Activated CD8-positive, alpha-beta T cell treated with anti-CD3 and anti-CD28 coated beads, Interleukin-2, amount 10 ng/mL, durations not matched to agents 7 days and 5 days (primary cell): ENCODE measurements around the gene IDH3A. TPM values are rescaled to one million over a fixed set of nuclear protein-coding genes. Genes with fewer than 3 reads are reported as not detected.
A peak's percentile ranks its signal among the peaks of the same experiment; 100 is the strongest.
"Not testable (repeated sequence)": the region's sequence is repeated elsewhere in the genome, so short reads cannot be mapped to it uniquely, and the experiment has no call there.

Experiments used
- ATAC-seq: fragments of 150-1000 bp; cut with Tn5 transposase; one replicate; pipeline ENCODE4 v1.10.0; 2021; ENCODE audit warnings: moderate library complexity
- CTCF ChIA-PET: fragments of 350-600 bp; sonication (Branson Sonifier 250); formaldehyde crosslinking; loops from one replicate; lab custom pipeline; 2021; ENCODE audit warnings: antibody characterized with exemption; lab: Charles Lee
- POLR2A ChIA-PET: fragments of 350-600 bp; sonication (Branson Sonifier 250); formaldehyde crosslinking; loops from one replicate; lab custom pipeline; 2021; ENCODE audit warnings: antibody characterized with exemption; lab: Charles Lee
- DNase-seq: peaks from one replicate; pipeline ENCODE4 v3.0.0-alpha.2; 2020
- H3K27ac Mint-ChIP-seq: one replicate; pipeline ENCODE4 v1.8.0; 2021; ENCODE audit warnings: mild to moderate bottlenecking, mixed read lengths
- H3K27me3 Mint-ChIP-seq: one replicate; pipeline ENCODE4 v1.8.0; 2021; ENCODE audit warnings: low read depth, mixed read lengths
- H3K36me3 Mint-ChIP-seq: one replicate; pipeline ENCODE4 v1.8.0; 2021; ENCODE audit warnings: low read depth, mixed read lengths
- H3K4me1 Mint-ChIP-seq: one replicate; pipeline ENCODE4 v1.8.0; 2021; ENCODE audit warnings: low read depth, mixed read lengths
- H3K4me3 Mint-ChIP-seq: one replicate; pipeline ENCODE4 v1.8.0; 2021; ENCODE audit warnings: mild to moderate bottlenecking, mixed read lengths
- H3K9me3 Mint-ChIP-seq: one replicate; pipeline ENCODE4 v1.8.0; 2022; ENCODE audit warnings: mixed read lengths; ENCODE audit not compliant: insufficient read depth
- total RNA-seq, 2 experiments: library from RNA; stranded (reverse); gene quantifications; one replicate each; pipeline ENCODE4 v1.2.3, GENCODE V29; 2021

The IDH3A gene
- total RNA-seq, 2 experiments from 2014 or later: 80.7 to 84.2 TPM

DNA sequence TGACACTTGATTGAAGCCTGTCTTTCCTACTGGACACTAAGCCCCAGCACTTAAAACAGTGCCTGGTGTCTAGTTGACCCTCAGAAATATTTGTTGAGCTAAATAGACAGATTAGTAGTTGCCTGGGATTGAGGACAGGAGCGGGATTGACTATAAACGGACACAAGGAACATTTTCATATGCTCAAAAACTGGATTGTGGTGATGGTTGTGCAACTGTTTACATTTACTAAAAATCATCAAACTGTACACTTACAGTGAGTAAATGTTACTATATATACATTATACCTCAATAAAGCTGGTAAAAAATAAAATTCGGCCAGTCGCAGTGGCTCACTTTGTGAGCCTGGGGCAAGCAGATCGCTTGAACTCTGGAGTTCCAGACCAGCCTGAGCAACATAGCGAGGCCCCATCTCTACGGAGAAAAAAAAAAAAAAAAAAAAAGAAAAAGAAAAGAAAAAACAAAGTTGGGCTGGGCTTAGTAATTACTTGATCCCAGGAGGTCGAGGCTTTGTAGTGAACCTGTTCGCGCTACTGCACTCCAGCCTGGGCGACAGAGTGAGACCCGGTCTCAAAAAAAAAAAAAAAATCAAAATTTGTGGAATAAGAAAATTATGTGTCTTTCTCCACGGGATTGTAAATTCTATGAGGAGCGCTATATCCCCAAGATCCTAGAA lies 632 bp upstream of the IDH3A start:
- ChIA-PET POLR2A (interaction anchor here (0.6 to 3.1 kb wide), 10 partner anchors 9 to 63 kb away, joined by 3 to 21 read pairs (median 6); partner anchors contain the start of gene CIB2), CTCF (interaction anchor here (0.7 to 4.9 kb wide), 10 partner anchors 11 to 628 kb away, joined by 3 to 34 read pairs (median 4); partner anchors contain the start of gene CIB2)
- Mint-ChIP-seq H3K27me3 (no peaks in the 10 kb centered on the region), H3K36me3 (peaks cover 17% of the 10 kb centered on the region), H3K9me3 (no peaks in the 10 kb centered on the region), H3K4me3 (peak overlapping the region; percentile 94), H3K4me1 (peaks cover 48% of the 10 kb centered on the region), H3K27ac (peak overlapping the region; percentile 92)
- DNase-seq: no peak
- peak; percentile 7 for ATAC-seq

DNA sequence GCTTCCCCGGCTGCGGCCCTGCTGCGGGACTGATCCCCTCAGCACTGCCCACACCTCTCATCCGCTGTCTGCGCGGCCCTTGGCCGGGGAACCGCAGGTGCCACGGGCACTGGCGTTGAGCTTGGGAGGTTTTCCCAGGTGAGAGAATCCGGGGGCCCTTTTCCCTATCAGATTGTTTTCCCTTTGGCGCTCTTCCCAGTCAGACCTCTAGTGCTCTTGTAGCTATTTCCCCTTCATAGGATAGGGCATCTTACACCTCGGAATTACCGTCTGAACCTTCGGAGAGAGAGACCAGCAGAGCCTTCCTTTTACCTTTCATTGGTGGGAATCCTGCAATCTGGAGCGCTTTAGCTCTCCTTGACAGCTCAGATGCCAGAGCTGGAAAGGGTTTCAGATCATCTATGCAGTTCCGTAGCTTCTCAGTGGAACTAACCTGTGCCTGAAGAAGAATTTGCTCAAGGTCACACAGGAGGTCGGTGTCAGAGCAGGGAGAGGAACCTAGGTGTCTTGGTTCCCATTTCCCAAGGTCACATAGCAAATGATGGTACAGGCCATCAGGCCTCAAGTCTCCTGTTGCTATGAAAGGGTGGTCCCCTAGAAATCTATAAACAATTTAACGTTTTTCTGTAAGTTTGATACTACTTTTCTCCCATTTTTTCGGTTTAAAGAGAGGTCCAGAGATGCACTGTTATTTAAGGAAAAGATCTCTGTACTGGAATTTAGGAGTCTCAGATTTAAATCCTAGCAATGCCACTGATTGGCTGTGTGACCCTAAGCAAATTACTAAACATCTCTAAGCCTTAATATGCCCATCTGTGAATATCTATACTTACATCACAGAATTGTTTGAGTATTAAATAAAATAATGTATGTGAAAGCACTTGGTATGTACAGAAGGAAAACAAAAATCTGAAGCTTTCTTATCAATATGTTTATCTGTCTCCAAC lies 916 bp downstream of the IDH3A start:
- CTCF ChIA-PET: interaction anchor here (0.8 to 4.9 kb wide), 5 partner anchors 17 to 626 kb away, joined by 3 to 34 read pairs (median 4); partner anchors contain the start of gene CIB2
- no peaks in the 10 kb centered on the region for H3K27me3 Mint-ChIP-seq
- no peak for ATAC-seq
- peaks cover 48% of the 10 kb centered on the region for H3K4me1 Mint-ChIP-seq
- DNase-seq: no peak
- peak overlapping the region; percentile 84 for H3K4me3 Mint-ChIP-seq
- POLR2A ChIA-PET: interaction anchor here (0.6 to 2.5 kb wide), 7 partner anchors 9 to 61 kb away, joined by 3 to 8 read pairs (median 4); no protein-coding TSS in a partner anchor
- H3K27ac Mint-ChIP-seq: peak overlapping the region; percentile 62
- H3K9me3 Mint-ChIP-seq: no peaks in the 10 kb centered on the region
- H3K36me3 Mint-ChIP-seq: peaks cover 18% of the 10 kb centered on the region

DNA sequence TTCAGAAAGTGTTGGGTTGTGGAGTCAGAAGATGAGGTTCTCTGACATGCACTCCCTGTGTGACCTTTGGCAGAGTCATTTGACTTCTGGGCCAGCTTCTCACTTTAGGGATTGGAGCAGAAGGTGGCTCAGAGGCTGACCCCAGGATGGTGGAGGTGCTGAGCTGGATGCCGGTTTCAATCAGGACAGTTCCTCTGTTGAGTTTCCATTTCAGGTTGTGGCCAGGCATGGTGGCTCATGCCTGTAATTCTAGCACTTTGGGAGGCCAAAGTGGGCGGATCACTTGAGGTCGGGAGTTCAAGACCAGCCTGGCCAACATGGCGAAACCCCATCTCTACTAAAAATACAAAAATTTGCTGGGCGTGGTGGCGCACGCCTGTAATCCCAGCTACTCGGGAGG lies 1.9 kb downstream of the IDH3A start:
- DNase-seq, H3K27ac Mint-ChIP-seq, H3K27me3 Mint-ChIP-seq, H3K9me3 Mint-ChIP-seq, ATAC-seq: not testable (repeated sequence)
- CTCF ChIA-PET: interaction anchor here (1.4 to 4.9 kb wide), 3 partner anchors 16 to 44 kb away, joined by 4 to 34 read pairs (median 26); partner anchors contain the start of gene CIB2
- H3K36me3 Mint-ChIP-seq: peaks cover 22% of the 10 kb centered on the region
- peaks cover 50% of the 10 kb centered on the region for H3K4me1 Mint-ChIP-seq
- peak overlapping the region; percentile 84 for H3K4me3 Mint-ChIP-seq
- POLR2A ChIA-PET: interaction anchor here (0.8 to 2.5 kb wide), 2 partner anchors 8 to 11 kb away, joined by 4 to 7 read pairs; no protein-coding TSS in a partner anchor

DNA sequence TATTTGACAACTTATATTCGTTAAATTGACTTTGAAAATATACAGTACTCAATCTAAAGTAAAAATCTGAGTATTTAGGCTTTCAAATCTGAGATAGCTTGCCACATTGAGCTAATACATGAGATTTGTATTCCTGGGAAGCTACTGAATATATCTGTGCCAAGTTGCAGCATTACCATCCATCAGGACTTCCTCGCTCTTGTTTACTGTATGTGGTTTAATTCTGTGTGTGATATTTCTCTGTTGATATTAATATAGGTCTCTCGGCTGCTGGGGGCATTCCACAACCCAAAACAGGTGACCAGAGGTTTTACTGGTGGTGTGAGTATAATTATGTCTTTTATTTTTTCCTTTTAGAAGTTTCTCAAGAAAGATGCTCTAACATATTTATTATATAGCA lies 5.8 kb downstream of the IDH3A start:
- POLR2A ChIA-PET: no interaction called here
- H3K36me3 Mint-ChIP-seq: peaks cover 29% of the 10 kb centered on the region

DNA sequence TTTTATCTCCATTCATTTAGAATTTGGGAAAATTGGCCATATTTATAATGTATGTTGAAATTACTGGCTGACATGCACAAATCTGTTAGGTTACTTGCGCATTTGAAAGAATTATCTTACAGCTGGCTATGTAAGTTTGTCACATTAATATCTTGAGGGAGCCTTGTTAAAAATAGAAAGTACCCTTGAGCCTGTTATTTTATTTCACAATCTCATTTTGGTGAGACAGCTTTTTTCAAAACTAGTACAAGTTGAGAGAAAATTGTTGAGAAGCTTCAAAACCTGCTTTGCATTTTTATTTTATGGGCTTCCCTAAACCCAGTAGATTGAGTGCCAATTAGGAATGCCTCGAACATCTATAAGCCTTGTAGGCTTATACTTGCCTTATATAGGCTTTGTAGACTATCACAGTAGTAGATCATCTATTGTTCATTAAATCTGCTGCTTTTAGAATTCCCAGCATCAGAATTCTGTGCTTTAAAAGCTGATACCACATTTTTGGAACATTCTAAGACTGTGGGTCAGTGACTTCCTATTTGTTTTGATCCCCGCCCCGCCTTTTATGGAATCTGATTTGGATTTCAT lies 6.3 kb downstream of the IDH3A start:
- DNase-seq: no peak
- no peak overlapping the region for H3K27ac Mint-ChIP-seq
- H3K36me3 Mint-ChIP-seq: peaks cover 31% of the 10 kb centered on the region
- peaks cover 22% of the 10 kb centered on the region for H3K4me1 Mint-ChIP-seq
- no peak for ATAC-seq
- POLR2A ChIA-PET: no interaction called here
- CTCF ChIA-PET: interaction anchor here (0.7 to 1.9 kb wide), 9 partner anchors 10 to 40 kb away, joined by 3 to 10 read pairs (median 5); partner anchors contain the start of gene CIB2
- no peaks in the 10 kb centered on the region for H3K9me3 Mint-ChIP-seq
- H3K4me3 Mint-ChIP-seq: no peak overlapping the region
- H3K27me3 Mint-ChIP-seq: no peaks in the 10 kb centered on the region

More for the DNA sequence above, 5.8 kb downstream of the IDH3A start:
- Mint-ChIP-seq H3K9me3 (no peaks in the 10 kb centered on the region), H3K27ac (no peak overlapping the region), H3K27me3 (no peaks in the 10 kb centered on the region), H3K4me3 (no peak overlapping the region), H3K4me1 (peaks cover 27% of the 10 kb centered on the region)
- ATAC-seq: no peak
- CTCF ChIA-PET: interaction anchor here (0.7 to 1.9 kb wide), 9 partner anchors 11 to 46 kb away, joined by 3 to 10 read pairs (median 3); partner anchors contain the start of gene CIB2
- DNase-seq: no peak

DNA sequence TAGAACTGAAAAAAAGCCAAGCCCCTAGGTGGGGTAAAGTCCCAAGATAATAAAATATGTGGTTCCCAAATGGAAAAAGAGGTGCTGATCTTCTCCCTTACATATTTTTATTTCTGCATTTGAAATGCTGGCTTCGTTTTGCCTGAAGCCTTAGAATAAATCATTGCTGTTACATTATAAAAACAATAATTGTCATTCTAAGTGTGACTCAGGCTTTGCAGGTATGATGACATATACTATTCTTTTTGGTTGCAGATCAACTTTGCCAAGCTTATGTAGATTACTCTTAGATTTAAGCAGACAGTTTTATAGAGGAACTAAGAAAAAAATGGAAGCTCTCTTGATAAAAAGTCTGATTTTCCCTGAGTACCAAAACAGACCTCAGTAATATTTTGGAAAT lies 7.5 kb downstream of the IDH3A start:
- Mint-ChIP-seq H3K9me3 (no peaks in the 10 kb centered on the region), H3K4me1 (peaks cover 13% of the 10 kb centered on the region), H3K27ac (no peak overlapping the region), H3K27me3 (no peaks in the 10 kb centered on the region), H3K4me3 (no peak overlapping the region), H3K36me3 (peaks cover 31% of the 10 kb centered on the region)
- ATAC-seq (no peak), DNase-seq (no peak)
- ChIA-PET POLR2A (no interaction called here), CTCF (interaction anchor here (1.1 to 1.7 kb wide), 3 partner anchors 15 to 39 kb away, joined by 3 to 6 read pairs (median 3); no protein-coding TSS in a partner anchor)

DNA sequence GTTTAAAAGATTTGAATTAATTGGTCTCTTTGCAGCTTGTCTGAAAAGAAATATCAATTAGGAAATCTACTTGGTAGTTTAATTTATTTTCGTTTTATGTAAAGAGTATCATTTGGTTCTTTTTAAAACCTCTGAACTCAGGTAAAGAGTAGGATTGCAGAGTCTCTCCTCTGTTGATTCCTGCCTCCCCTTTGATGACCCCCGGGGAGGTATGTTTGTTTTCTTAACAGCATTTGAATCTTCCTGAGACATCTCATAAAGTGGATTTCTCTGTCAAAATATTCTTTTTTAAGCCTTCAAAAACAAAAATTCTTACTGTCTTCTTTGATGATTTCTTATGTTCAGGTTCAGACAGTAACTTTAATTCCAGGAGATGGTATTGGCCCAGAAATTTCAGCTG lies 8.0 kb downstream of the IDH3A start:
- H3K27me3 Mint-ChIP-seq: no peaks in the 10 kb centered on the region
- POLR2A ChIA-PET: no interaction called here
- peaks cover 18% of the 10 kb centered on the region for H3K4me1 Mint-ChIP-seq
- no peak overlapping the region for H3K27ac Mint-ChIP-seq
- CTCF ChIA-PET: interaction anchor here (1.1 to 1.7 kb wide), 4 partner anchors 14 to 38 kb away, joined by 3 to 6 read pairs (median 4); no protein-coding TSS in a partner anchor
- ATAC-seq (no peak), DNase-seq (no peak)
- H3K36me3 Mint-ChIP-seq: peaks cover 37% of the 10 kb centered on the region
- H3K9me3 Mint-ChIP-seq: no peaks in the 10 kb centered on the region
- H3K4me3 Mint-ChIP-seq: no peak overlapping the region

DNA sequence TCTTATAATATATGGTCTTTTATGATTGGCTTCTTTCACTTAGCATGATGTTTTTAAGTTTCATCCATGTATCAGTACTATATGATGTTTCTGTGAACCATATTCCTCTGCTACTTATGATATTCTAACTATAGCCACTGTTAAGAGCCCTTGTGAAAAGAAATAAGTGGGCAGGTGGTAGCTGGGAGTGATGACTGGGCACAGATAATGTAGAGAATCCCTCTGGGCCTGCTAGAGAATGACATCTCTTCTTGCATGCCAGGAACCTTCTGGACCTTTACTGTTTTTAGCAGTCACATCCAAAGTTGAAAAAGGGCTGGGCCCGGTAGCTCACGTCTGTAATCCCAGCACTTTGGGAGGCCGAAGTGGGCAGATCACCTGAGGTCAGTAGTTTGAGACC lies 10.2 kb downstream of the IDH3A start:
- DNase-seq (no peak), ATAC-seq (no peak)
- H3K4me3 Mint-ChIP-seq: no peak overlapping the region
- ChIA-PET POLR2A (interaction anchor here (2.3 kb wide), 1 partner anchor 10 kb away, joined by 7 read pairs; the partner anchor contains the start of gene IDH3A), CTCF (interaction anchor here (0.5 kb wide), 1 partner anchor 10 kb away, joined by 4 read pairs; the partner anchor contains the start of gene IDH3A)
- no peaks in the 10 kb centered on the region for H3K9me3 Mint-ChIP-seq
- no peaks in the 10 kb centered on the region for H3K27me3 Mint-ChIP-seq
- H3K36me3 Mint-ChIP-seq: peaks cover 43% of the 10 kb centered on the region
- H3K4me1 Mint-ChIP-seq: peaks cover 9% of the 10 kb centered on the region
- H3K27ac Mint-ChIP-seq: no peak overlapping the region

DNA sequence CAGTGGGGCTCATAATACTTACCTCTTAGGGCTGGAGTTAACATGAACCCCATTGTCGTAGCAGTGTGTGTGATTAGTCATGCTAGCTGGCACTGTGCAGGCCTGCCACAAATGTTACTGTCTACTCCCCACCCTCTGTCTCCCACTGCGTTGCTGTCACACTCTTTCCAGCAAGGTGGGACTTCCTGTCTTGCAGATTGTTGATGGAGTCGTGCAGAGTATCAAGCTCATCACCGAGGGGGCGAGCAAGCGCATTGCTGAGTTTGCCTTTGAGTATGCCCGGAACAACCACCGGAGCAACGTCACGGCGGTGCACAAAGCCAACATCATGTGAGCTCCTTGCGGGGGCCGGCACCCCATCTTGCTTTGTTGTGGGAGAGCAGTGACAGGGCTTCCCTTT lies 12.9 kb downstream of the IDH3A start:
- peaks cover 9% of the 10 kb centered on the region for H3K4me1 Mint-ChIP-seq
- POLR2A ChIA-PET: interaction anchor here (0.7 to 1.7 kb wide), 4 partner anchors 10 to 1575 kb away, joined by 3 to 7 read pairs (median 4); partner anchors contain the start of gene IDH3A
- peak; percentile 79 for ATAC-seq

DNA sequence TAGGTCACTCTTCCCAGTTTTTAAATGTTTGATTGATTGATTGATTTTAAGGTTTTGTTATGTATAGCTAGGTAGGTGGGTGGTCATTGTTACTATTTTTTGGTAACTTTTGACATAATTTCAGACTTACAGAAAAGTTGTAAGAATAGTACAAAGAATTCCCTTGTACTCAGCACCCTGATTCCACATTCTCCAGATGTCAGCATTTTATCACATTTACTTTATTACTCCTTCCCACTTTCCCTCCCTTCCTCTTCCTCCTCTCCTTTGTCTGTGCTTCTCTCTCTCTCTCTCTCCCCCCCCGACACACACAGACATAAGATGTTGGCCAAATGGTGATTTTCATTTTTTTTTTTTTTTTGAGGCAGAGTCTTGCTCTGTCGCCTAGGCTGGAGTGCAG lies 14.8 kb downstream of the IDH3A start:
- no peaks in the 10 kb centered on the region for H3K9me3 Mint-ChIP-seq
- H3K27ac Mint-ChIP-seq: no peak overlapping the region
- no peak for DNase-seq
- H3K27me3 Mint-ChIP-seq: no peaks in the 10 kb centered on the region
- no peak overlapping the region for H3K4me3 Mint-ChIP-seq
- ChIA-PET POLR2A (no interaction called here), CTCF (no interaction called here)
- peaks cover 24% of the 10 kb centered on the region for H3K4me1 Mint-ChIP-seq
- ATAC-seq: no peak
- H3K36me3 Mint-ChIP-seq: peaks cover 69% of the 10 kb centered on the region

More for the DNA sequence above, 12.9 kb downstream of the IDH3A start:
- H3K27ac Mint-ChIP-seq: peak overlapping the region; percentile 83
- H3K36me3 Mint-ChIP-seq: peaks cover 57% of the 10 kb centered on the region
- H3K27me3 Mint-ChIP-seq: no peaks in the 10 kb centered on the region
- no peak overlapping the region for H3K4me3 Mint-ChIP-seq
- CTCF ChIA-PET: interaction anchor here (0.8 to 0.9 kb wide), 2 partner anchors 16 to 33 kb away, joined by 3 to 4 read pairs; no protein-coding TSS in a partner anchor
- DNase-seq: peak; percentile 61
- no peaks in the 10 kb centered on the region for H3K9me3 Mint-ChIP-seq
